T-helper 2 cell treated with Interferon-gamma antibody and Interleukin-4, amounts not matched to agents 5 μg/mL and 100 μg/mL, for 36 hours (primary cell): ENCODE results near the gene NOX4.

Experiments
- DNase-seq: peaks from one replicate; pipeline ENCODE4 v3.0.0; 2021; ENCODE audit warnings: low spot score
- H3K27ac Mint-ChIP-seq: one replicate; pipeline ENCODE4 v1.8.0; 2021; ENCODE audit warnings: mild to moderate bottlenecking, mixed read lengths
- H3K27me3 Mint-ChIP-seq: one replicate; pipeline ENCODE4 v1.8.0; 2021; ENCODE audit warnings: low read depth, mixed read lengths
- H3K36me3 Mint-ChIP-seq: one replicate; pipeline ENCODE4 v1.8.0; 2021; ENCODE audit warnings: low read depth, mixed read lengths
- H3K4me1 Mint-ChIP-seq: one replicate; pipeline ENCODE4 v1.8.0; 2021; ENCODE audit warnings: low read depth, mixed read lengths
- H3K4me3 Mint-ChIP-seq: one replicate; pipeline ENCODE4 v1.8.0; 2022; ENCODE audit warnings: mild to moderate bottlenecking, moderate library complexity, mixed read lengths
- H3K9me3 Mint-ChIP-seq: one replicate; pipeline ENCODE4 v1.8.0; 2021; ENCODE audit warnings: mixed read lengths

NOX4 gene

DNA sequence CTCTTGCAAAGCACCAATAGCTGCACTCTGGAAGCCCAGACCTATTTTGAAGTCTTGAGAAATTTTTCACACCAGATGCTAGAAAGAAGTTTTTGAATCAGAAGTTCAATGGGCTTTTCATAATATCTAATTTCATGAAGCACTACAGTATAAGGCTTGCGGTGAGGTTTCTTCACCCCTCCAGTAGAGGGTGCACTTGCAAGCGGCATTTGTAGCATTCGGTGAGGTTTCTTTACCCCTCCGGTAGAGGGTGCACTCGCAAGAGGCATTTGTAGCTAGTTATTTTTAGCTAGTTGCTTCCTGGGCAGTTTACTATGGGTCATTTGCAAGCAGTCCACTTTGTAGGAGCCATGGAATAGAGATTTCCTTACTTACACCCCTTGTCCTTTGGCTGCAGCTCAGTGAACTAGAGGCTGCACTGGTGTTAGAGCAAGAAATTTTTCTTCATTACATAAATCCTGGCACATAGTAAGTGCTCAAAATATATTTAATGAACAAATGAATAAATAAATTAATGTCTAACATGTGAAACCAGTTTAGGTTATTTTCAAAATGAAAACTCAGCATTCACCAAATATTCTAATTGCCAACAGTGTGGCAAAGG, 7.8 kb upstream of the NOX4 start:
- Mint-ChIP-seq H3K4me3 (no peak overlapping the region), H3K4me1 (no peaks in the 10 kb centered on the region)

DNA sequence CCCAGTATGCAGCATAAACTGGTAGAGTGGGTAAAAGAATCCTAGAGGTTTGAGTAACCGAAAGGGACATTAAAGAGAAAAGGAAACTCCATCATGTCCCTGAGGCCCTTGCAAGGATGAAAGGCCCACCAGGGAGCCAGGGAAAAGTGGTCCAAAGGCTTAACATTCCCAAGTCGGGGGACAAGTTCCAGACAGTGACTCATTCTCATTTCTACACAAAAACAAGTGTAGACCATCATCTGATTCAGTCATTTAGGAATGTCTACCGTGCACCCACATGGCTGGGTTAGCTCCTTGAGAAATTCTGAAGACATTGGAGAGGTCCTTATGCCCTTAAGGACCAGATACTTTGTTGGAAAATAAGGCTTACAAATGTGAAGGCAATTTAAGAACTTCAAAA, 4.8 kb upstream of the NOX4 start:
- H3K4me3 Mint-ChIP-seq: no peak overlapping the region

More for the DNA sequence above, 7.8 kb upstream of the NOX4 start:
- no peaks in the 10 kb centered on the region for H3K27me3 Mint-ChIP-seq
- H3K27ac Mint-ChIP-seq: no peak overlapping the region
- H3K36me3 Mint-ChIP-seq: no peaks in the 10 kb centered on the region
- DNase-seq: no peak
- H3K9me3 Mint-ChIP-seq: no peaks in the 10 kb centered on the region

GRCh38 chr11:89493431-89493830, 2.3 kb upstream of the NOX4 start:
- no peaks in the 10 kb centered on the region for H3K9me3 Mint-ChIP-seq
- peaks cover 17% of the 10 kb centered on the region for H3K27me3 Mint-ChIP-seq
- no peak overlapping the region for H3K27ac Mint-ChIP-seq
- H3K4me1 Mint-ChIP-seq: no peaks in the 10 kb centered on the region
- H3K4me3 Mint-ChIP-seq: no peak overlapping the region
- no peak for DNase-seq
- H3K36me3 Mint-ChIP-seq: no peaks in the 10 kb centered on the region

More for the DNA sequence above, 4.8 kb upstream of the NOX4 start:
- no peaks in the 10 kb centered on the region for H3K4me1 Mint-ChIP-seq
- no peaks in the 10 kb centered on the region for H3K9me3 Mint-ChIP-seq
- peaks cover 9% of the 10 kb centered on the region for H3K27me3 Mint-ChIP-seq
- H3K36me3 Mint-ChIP-seq: no peaks in the 10 kb centered on the region
- H3K27ac Mint-ChIP-seq: no peak overlapping the region
- no peak for DNase-seq

DNA sequence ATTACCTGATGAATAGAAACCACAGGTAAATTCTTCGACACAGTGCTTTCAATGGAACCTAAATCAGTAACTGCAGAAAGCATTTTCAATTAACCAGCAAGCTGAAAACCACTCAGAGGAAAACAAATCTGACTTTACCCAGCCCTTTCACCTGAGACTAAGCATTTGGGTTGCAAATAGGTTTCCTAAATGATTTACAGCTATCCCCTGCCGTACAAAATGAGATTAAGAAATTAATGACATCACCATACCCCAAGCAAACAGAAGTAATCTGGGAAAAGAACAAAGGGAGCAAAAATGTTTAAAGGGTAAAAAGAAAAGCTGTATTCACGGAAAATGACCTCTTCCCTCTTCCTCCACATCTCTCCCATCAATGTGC, 584 bp downstream of the NOX4 start:
- Mint-ChIP-seq H3K4me3 (no peak overlapping the region), H3K27me3 (peaks cover 17% of the 10 kb centered on the region), H3K9me3 (no peaks in the 10 kb centered on the region), H3K27ac (no peak overlapping the region), H3K36me3 (no peaks in the 10 kb centered on the region), H3K4me1 (no peaks in the 10 kb centered on the region)
- no peak for DNase-seq

DNA sequence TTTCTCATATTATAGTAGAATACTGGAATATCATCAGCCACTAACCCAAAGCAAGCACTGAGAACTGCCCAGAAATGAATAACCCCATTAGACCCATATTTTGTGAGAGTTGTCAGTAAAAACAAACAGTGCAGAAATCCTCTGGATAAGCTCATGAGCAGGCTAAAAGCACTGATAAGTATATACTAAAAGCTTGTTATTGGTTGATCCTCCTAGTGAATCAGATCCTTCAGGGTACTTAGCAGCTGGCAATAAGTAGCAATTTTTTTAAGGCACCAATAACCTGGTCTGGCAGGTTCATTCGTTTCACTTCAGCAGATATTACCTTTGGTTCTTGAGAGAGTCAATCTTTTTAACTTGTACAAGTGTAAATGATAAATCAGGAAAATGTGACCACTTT, 1.2 kb downstream of the NOX4 start:
- H3K4me3 Mint-ChIP-seq: no peak overlapping the region
- H3K4me1 Mint-ChIP-seq: no peaks in the 10 kb centered on the region
- no peak for DNase-seq
- H3K9me3 Mint-ChIP-seq: no peaks in the 10 kb centered on the region
- H3K27ac Mint-ChIP-seq: no peak overlapping the region
- H3K36me3 Mint-ChIP-seq: no peaks in the 10 kb centered on the region
- H3K27me3 Mint-ChIP-seq: peaks cover 17% of the 10 kb centered on the region

GRCh38 chr11:89487016-89487415, 4.2 kb downstream of the NOX4 start:
- Mint-ChIP-seq H3K36me3 (no peaks in the 10 kb centered on the region), H3K4me1 (no peaks in the 10 kb centered on the region), H3K4me3 (no peak overlapping the region), H3K27ac (no peak overlapping the region), H3K27me3 (peaks cover 15% of the 10 kb centered on the region), H3K9me3 (no peaks in the 10 kb centered on the region)
- no peak for DNase-seq

DNA sequence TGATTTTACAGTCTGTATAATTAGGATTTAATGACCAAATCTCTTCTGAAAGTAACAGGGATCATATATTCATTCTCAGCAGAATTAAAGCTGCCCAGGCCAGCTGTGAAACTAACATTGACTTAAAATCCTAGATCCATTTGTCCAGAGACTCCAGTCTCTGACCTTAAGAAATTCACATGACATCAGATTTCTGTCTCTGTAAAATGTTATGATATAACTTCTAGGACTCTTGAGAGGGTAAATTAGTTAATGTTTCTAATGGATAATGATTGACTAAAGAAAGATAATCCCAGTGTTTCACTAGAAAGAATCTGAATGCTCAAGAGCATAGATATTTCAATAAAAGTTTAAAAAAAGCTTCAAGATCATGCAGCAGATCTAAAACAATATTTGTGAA, 6.3 kb downstream of the NOX4 start:
- H3K36me3 Mint-ChIP-seq: no peaks in the 10 kb centered on the region
- no peak overlapping the region for H3K27ac Mint-ChIP-seq
- no peaks in the 10 kb centered on the region for H3K9me3 Mint-ChIP-seq
- peaks cover 4% of the 10 kb centered on the region for H3K27me3 Mint-ChIP-seq
- DNase-seq: no peak
- H3K4me3 Mint-ChIP-seq: no peak overlapping the region
- H3K4me1 Mint-ChIP-seq: no peaks in the 10 kb centered on the region

DNA sequence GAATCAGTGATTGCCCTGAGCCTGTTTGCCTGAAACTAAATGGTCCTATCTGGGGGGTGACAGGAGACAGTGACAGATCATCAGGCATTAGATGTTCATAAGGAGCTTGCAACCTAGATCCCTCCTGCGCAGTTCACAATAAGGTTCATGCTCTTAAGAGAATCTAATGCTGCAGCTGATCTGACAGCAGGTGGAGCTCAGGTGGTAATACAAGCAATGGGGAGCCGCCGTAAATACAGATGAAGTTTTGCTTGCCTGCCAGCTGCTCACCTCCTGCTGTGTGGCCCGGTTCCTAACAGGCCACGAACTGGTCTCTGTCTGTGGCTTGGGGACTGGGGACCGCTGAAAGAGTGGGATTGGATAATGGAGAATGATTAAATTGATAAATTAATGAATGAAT, 14.0 kb downstream of the NOX4 start:
- Mint-ChIP-seq H3K27me3 (no peaks in the 10 kb centered on the region), H3K36me3 (no peaks in the 10 kb centered on the region), H3K27ac (no peak overlapping the region), H3K9me3 (no peaks in the 10 kb centered on the region), H3K4me3 (no peak overlapping the region), H3K4me1 (no peaks in the 10 kb centered on the region)
- no peak for DNase-seq

DNA sequence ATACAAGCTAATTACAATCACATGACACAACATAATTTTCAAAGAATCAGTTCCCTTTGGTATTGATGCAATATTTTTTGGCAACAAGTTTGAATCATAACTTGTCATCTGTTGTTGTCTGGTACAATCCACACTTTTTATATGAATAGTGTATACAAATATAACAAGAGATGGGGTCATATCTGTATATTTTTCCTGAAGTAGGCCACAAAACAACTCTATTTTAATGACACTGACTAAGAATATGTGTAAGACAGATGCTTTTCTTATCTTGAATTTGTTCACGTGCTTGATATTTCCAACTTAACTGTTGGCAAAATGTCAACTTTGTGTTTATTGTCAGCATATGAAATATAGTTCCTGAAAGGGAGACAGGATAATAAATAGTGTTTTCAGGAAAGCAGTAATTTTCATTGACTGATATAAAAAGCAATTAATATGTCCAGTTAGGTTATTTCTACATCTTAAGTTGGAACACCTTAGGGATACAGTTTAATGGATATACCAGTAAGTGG, 27.9 kb downstream of the NOX4 start:
- Mint-ChIP-seq H3K27ac (no peak overlapping the region), H3K27me3 (no peaks in the 10 kb centered on the region), H3K36me3 (no peaks in the 10 kb centered on the region), H3K9me3 (peaks cover 3% of the 10 kb centered on the region), H3K4me3 (no peak overlapping the region), H3K4me1 (no peaks in the 10 kb centered on the region)
- no peak for DNase-seq

- H3K4me3 Mint-ChIP-seq: no peak overlapping the region
- no peaks in the 10 kb centered on the region for H3K36me3 Mint-ChIP-seq
- H3K9me3 Mint-ChIP-seq: peaks cover 3% of the 10 kb centered on the region
- no peaks in the 10 kb centered on the region for H3K27me3 Mint-ChIP-seq
- no peaks in the 10 kb centered on the region for H3K4me1 Mint-ChIP-seq
- H3K27ac Mint-ChIP-seq: no peak overlapping the region
- no peak for DNase-seq
Measured at GRCh38 chr11:89458716-89459115, 32.5 kb downstream of the NOX4 start.

GRCh38 chr11:89457190-89457589, 34.0 kb downstream of the NOX4 start:
- Mint-ChIP-seq H3K9me3 (peaks cover 3% of the 10 kb centered on the region), H3K4me1 (no peaks in the 10 kb centered on the region), H3K27me3 (no peaks in the 10 kb centered on the region), H3K4me3 (no peak overlapping the region), H3K27ac (no peak overlapping the region), H3K36me3 (no peaks in the 10 kb centered on the region)
- DNase-seq: no peak

DNA sequence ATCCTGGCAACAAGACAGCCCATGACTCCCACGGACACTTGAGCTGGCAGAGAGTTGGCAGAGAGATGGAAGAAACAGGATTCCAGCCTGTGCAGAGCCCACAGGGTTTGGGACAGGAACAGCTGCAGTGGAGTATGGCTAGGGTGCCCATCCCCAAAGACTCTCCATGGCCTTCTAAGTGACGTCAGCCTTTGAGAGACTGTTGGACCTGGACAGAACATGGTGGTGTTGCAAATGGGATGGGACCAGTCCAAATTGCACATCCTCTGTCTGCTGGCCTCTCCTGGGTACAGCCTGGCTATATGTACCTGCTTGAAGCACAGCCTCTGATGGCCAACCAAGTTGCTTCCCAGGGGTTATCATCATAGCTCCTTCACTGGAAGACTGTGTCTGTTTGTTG, 34.5 kb downstream of the NOX4 start:
- no peak for DNase-seq
- no peaks in the 10 kb centered on the region for H3K4me1 Mint-ChIP-seq
- H3K4me3 Mint-ChIP-seq: no peak overlapping the region
- H3K9me3 Mint-ChIP-seq: peaks cover under 1% of the 10 kb centered on the region
- no peaks in the 10 kb centered on the region for H3K27me3 Mint-ChIP-seq
- H3K27ac Mint-ChIP-seq: no peak overlapping the region
- no peaks in the 10 kb centered on the region for H3K36me3 Mint-ChIP-seq

DNA sequence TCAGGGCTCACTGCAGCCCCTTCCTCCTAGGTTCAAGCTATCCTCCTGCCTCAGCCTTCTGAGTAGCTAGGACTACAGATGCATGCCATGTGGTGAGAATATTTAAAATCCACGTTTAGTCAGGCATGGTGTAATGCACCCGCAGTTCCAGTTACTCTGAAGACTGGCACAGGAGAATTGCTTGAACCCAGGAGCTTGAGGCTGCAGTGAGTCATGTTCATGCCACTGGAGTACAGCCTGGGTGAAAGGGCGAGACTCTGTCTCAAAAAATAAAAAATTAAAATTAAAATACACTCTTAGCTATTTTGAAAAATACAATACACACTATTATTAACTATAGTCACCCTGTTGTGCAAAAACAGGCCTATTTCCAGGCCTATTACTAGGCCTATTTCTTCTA, 38.4 kb downstream of the NOX4 start:
- Mint-ChIP-seq H3K27ac (no peak overlapping the region), H3K4me1 (no peaks in the 10 kb centered on the region), H3K27me3 (no peaks in the 10 kb centered on the region), H3K4me3 (no peak overlapping the region), H3K9me3 (no peaks in the 10 kb centered on the region), H3K36me3 (no peaks in the 10 kb centered on the region)
- DNase-seq: no peak

DNA sequence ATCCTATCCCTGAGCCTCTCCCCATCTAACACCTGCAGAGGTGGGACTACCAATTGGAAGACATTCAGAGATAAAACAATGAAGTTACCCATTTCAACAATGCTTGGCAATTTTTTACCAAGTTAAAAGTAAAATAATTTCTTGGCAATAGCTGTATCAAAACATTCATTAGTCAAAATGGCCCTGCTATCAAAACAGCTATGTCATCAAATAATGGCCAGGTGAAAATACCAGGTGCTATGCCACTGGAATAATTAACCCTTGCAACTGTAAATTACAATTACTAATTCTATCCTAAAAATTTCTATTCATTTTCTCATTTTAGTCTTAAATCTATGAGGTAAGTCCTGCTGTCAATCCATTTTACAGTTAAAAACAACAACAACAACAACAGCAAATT, 43.3 kb downstream of the NOX4 start:
- no peak overlapping the region for H3K27ac Mint-ChIP-seq
- H3K4me1 Mint-ChIP-seq: no peaks in the 10 kb centered on the region
- H3K36me3 Mint-ChIP-seq: no peaks in the 10 kb centered on the region
- no peak overlapping the region for H3K4me3 Mint-ChIP-seq
- no peaks in the 10 kb centered on the region for H3K27me3 Mint-ChIP-seq
- H3K9me3 Mint-ChIP-seq: no peaks in the 10 kb centered on the region
- no peak for DNase-seq
